HG03432 (cell line): ENCODE measurements around the gene FLII.

Source experiments
- ATAC-seq: cut with Tn5 transposase; IDR thresholded peaks from one replicate; pipeline ENCODE4 v1.9.1; 2021; ENCODE audit warnings: mild to moderate bottlenecking, moderate library complexity; ENCODE audit not compliant: unreplicated experiment

The FLII gene

GRCh38 chr17:18260332-18261145 is 2.0 kb upstream of the FLII start, which contains the start of gene MIEF2:
TSS of gene MIEF2 (plus strand) at chr17:18260662. CDS start at chr17:18262721, 2,059 bp downstream.
- peak; percentile 76 for ATAC-seq

GRCh38 chr17:18259621-18260331 is 1.2 kb upstream of the FLII start:
- no peak for ATAC-seq

- ATAC-seq, result peak; percentile 31
Measured at GRCh38 chr17:18257982-18258355, 569 bp downstream of the FLII start.

DNA sequence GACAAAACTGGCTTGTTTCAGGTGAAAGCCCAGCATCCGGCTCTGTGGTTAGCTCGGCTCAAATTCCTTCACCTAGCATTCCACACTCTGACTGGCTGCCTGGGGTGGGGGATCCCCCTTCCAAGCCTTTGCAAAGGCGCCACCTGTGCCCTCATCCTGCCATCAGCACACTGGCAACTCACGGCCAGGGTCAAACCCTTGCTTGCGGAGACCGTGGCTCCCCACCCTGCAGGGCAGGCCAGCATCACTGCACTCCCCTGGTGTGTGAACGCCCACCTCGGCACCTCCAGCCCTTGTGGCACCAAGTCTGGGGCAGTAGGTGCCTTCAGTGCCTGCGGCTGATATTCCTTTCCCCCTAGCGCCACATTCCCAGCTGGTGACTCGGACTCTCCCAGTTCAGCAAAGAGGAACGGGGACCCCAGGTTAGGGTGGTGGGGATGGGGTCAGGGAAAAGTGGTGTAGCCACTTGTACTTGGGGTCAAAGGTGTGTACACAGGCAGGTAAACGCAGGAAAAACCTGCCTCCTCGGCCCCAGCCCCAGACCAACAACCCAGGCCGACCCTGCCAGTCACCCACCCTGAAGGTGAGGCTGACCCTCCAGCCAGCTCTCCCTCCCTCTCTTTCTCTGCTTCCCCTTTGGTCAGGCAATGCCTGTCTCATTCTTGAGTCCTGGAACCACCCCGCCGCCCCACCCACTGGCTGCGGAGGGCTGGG is 1.1 kb downstream of the FLII start:
- ATAC-seq, result peak; percentile 5

DNA sequence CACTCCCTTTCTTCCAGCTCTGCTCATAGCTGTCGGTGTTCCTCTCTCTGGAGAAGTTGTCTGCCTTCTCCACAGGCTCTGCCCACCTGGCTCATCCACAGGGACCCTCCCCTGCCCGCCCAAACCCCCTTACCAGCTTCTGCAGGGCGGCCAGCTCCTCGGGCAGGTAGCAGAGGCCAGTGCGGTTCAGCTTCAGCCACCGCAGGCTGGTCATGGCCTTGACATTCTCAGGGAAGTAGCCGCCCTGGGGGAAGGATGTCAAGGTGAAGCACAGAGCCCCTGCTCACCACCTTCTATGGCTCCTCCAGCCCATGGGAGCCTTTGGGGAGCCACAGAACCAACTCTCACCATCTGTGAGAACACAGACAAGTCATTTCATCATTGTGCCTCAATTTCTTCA is 1.8 kb downstream of the FLII start:
- no peak for ATAC-seq

DNA sequence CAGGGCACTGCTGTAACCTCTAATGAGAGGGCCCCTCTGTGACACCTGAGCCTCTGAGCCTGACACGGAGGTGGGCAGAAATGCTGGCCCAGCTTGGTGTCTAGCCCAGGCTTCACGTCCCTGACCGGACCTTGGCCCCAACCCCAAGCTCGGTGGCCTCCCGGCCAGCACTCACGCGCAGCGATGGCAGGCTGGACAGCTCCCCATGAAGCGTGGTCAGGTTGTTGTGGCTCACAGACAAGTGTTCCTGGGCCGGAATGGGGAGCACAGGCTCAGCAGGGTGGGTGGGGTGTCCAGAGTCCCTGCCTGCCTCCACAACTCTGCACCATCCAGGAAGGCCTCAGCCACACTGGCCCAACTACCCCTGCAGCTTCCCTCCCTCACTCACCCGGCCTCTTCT is 2.2 kb downstream of the FLII start:
- no peak for ATAC-seq

GRCh38 chr17:18254888-18255649 is 3.5 kb downstream of the FLII start:
- no peak for ATAC-seq

- ATAC-seq, result no peak
Measured at GRCh38 chr17:18253947-18254821, 4.4 kb downstream of the FLII start.

DNA sequence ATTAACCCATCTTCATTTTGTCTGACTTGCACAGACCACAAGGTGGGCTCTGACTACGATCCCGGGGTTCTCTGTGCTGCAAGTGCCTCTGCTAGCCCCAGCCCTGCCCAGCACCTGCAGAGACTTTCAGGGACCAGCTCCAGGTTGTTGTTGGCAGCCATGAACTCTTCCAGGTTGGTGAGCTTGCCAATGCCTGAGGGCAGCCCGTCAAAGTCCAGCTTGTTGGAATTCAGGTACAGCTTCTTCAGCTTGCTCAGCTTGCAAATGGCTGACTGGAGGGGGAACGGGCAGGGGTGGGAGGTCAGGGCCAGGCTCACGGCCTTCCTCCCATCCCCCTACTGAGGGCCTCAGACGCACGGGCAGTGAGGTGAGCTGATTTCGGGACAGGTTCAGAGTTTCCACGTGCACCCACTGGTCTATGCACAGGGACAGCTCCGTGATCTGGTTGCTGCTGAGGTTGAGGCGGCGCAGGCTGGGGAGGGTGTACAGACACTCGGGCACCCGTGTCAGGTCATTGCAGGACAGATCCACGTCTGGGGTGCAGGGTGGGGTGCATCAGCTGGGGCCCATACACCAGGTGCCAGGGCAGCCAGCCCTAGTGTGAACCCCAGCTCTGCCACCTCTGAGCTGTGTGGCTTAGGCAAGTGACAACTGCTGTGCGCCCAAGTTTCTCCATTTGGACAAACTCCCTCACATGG is 5.2 kb downstream of the FLII start:
- no peak for ATAC-seq

- no peak for ATAC-seq
Measured at GRCh38 chr17:18252160-18252559, 6.4 kb downstream of the FLII start.

- ATAC-seq, result no peak
Measured at GRCh38 chr17:18251204-18251603, 7.3 kb downstream of the FLII start.

DNA sequence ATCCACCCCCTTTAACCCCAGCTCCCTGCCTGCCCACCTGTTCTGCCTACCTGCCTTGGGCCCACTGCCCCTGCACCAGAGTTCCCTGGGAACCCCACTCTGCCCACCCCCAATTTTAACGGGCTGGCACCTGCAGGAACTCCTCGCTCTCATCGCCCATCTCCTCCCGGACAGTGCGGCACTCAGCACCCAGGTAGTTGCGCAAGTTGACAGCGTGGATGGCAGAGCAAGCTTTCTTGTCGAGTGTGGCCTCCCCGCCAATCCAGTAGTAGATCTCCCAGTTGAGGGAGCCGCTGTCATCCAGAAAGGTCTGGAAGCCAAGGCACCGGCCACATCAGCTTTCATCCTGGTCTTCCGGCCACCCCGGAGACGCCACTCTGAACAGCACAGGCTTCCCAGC is 7.8 kb downstream of the FLII start:
- ATAC-seq, result no peak

GRCh38 chr17:18250259-18250658 is 8.3 kb downstream of the FLII start:
- no peak for ATAC-seq

GRCh38 chr17:18248811-18249210 is 9.7 kb downstream of the FLII start:
- no peak for ATAC-seq

- no peak for ATAC-seq
Measured at GRCh38 chr17:18248300-18248731, 10.2 kb downstream of the FLII start.

DNA sequence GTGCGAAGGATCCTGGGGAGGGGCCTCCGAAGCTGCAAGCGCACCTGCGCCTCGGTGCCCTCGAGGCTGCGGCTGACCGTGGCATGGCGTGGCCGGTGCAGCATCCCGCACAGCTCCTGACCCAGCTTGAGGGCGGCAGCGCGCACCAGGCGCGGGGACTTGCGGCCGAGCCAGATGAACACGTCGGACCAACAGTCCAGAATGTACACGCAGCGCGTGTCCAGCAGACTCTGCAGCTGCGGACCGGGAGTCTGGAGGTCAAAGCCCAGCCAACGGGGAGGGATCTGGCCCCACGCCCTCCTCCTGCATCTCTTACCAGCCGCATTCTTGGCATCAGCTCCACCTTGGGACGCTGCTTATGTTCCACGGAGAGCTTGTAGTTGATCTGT is 10.9 kb downstream of the FLII start:
- no peak for ATAC-seq

DNA sequence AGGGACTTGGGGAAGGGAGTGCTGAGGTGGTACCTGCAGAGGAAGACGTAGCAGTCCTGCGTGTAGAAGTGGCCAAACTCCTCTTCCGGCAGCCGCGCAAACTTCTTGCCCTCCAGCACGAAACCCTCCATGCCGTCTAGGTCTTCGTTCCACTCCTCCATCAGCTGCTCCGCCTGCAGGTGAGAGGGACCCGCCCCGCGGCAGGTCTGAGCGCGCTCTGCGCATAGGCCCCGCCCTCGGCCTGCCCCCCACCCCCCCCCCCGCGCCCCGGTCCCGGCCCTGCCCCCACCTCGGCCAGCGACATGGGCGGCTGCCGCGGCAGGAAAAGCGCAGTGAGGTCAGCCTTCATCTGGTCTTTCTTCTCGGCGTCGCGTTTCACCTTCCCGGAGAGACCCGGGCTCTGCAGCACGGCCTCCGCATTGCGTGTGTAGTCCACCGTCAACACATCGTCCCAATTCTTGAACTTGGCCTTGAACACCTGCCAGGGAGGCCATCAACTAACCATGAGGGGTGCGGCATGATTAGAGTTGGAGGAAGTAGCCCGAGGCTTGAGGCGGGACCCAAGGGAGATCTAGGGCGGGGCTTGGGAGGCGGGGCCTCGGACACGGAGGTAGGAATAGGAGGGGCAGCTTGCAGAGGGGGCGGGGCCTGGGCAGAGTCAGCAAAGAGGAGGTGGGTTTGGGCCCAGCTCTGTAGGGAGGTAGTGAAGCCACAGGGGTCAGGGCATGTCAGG is 11.5 kb downstream of the FLII start:
- ATAC-seq, result no peak

DNA sequence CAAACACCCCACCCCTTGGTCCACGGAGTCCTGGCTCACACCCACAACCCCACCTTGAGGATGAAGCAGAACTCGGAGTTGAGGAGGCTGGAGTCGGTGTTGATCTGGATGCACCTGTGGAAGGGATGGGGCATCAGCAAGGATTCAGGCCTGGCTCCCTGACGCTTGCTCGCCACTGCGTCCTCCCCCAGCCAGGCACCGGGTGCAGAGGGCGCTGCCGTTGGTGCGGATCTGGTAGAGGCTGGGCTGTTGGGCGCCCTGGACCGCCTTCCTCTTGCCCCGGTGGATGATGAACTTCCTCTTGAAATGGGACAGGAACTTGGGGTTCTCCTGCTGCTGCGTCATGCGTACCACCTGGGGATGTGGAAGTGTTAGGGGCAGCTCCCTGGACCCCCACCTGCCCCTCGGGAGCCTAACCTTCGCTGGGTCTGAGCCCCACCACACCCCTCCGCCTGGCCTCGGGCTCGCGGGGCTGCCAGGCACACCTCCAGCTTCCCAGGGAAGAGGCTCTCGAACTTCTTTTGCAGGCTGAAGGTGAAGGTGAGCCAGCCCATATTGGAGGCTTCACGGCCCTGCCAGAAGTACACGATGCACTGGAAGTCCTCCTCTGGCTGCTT is 12.3 kb downstream of the FLII start:
- no peak for ATAC-seq
